HG03280 (cell line): ENCODE data around the gene SLC38A2.

ENCODE experiments used
- ATAC-seq: cut with Tn5 transposase; IDR thresholded peaks from one replicate; pipeline ENCODE4 v1.9.1; 2021; ENCODE audit warnings: mild to moderate bottlenecking, moderate library complexity; ENCODE audit not compliant: unreplicated experiment

The SLC38A2 gene

DNA sequence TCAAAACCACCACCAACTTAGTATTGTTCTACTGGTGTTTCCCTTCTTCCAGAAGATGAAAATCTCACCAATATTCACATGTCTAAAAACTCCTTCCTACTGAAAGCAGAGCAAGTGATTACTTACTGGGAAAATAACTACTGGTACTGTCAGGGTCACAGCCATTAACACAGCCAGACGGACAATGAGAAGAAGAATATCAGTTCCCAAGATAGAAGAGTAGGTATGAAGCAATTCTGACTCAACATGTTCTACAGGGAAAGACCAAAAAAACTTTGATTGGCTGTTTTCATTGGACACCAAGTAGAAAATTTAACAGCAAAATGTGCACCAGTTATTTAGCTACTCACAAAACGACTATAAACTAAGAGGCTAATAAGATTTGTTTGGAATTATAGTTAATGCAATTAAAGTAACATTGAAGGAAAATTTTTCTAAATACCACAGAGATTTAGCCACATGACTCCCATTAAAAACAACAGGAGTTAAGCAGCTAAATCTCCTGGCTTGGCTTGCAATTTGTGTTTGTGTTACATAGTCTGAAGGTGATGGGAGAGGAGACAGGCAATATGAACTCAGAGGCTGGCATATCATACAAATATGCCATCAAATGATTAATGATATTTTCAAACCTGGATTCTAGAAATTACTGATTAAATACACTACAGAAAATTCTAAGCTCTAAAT lies 9.5 kb downstream of the SLC38A2 start:
- no peak for ATAC-seq

DNA sequence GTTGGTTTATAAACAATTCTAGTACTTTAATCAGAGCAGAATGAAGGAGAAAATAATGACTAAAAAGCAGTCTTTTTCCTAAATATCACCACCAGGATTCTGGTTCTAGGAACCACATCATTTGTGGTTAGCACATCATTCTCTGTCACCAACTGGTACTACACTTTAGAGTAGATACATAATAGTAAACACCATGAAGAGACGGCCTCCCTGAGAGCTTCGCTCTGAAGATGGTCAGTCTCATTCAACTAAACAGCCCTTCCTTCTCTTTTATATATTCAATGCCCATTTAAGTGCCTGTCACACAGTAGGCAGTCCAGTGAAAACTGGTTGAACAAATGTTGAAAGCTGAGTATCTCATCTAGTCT lies 10.9 kb downstream of the SLC38A2 start:
- no peak for ATAC-seq

DNA sequence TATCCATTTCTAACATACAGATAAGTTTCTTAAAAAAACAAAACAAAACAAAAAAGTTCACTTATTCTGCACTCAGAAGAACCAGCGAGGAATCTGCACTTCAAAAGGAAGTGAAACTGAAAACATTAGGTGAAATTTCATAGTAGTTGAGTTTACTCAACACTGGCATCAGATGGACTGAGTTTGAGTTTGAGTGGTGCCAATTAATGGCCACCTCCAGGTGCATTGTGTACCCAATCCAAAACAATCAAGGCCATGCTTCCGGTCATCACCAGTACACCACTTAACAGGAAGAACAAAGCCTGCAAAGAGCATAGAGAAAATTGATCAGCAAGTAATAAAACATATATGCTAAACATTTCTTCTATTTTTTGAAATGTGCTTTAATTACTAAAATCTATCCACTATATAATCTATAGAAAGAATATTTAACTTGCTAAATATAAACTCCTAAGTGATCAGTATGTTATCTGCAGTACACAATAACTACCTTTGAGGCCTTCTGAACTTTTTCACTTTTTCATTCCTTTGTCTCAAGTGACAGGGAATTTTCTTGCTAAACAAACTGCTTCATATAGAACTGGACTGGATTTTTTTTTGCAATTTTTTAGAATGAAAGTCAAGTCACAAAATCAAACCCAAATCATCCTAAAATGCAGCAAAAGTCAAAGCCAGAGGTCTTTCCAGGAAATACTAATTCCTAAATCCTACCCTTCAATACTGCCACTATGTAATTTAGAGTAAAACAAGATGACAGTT lies 11.5 kb downstream of the SLC38A2 start:
- peak; percentile 66 for ATAC-seq

DNA sequence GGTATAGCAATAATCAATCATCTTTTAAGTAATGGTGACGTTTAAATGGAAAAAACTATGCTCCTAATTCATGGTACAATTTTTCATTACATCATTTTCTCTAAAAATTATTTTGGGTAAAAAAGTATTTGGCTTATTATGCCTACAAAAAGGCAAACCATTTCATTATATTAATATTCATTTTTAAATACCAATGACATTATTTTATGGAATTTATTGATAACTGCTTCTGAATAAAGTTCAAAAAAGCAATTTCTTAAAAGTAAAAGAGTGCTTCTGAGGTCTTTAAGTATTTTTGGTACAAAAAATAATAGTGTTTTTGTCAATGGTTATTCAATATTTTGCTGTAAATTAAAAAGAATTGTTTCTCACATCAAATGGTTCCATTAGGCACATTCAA lies 12.2 kb downstream of the SLC38A2 start:
- no peak for ATAC-seq

DNA sequence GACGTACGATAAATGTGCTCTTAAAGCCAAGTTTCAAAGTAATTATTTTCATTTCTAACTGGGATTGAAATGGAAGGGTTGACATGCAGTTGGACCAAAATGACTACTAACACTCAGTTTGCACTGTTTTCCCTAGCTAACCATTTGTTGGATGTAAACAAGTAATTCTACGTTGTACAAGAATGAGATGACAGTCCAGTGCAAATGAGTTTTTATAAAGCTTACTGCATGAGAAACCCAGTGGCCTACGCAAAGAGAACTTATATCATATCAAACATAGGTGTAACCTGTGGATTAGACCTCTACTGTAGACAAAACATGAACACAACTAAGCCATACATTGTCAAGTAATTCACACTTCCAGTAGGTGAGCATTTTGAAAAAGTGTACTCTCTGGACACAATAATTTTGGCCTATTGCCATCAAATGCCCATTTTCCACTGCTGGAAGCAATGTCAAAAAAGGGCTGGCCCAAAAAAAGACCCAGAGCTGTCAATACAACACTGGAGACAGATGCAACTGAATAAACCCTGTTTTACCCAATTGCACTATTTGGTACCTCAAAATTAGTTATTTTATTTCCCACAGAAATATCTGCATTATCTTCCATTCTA lies 12.8 kb downstream of the SLC38A2 start:
- no peak for ATAC-seq

DNA sequence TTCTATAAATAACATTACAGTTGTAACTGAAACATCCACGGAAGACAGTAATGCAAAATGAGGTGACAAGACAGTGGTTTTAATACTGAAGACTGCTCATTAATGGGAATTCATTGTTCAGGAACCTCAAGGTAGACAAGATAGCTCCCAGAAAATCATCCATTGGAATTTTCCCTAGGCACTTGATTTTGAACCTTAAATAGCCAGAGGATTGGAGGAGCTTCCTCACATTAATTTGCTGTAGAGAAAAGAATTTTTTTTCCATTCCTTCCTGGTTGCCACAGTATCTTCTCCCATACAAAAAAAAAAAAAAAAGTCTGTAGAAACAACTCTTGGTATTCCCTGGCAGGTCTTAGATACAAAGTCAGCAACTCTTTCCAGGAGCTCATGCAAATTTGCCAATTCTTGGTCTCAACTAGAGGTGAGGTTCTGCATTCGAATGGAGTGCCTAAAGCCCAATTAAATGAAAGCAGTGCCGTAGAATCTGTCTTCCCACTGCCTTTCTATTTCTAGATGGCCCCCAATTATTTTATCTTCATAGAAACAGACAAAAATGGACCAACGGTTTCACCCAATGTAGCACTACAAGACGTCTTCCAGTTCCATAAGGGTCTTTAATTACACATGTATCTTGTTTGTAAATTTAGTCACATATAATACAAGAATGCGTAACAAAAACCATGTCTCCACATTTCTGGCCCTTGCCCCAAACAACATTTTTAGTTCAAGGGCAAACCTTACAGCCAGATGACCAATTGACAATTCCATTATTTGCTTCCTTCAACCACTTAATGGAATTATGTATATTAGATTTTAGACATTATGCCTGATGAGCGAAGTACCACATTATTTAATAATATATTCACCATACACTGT lies 13.5 kb downstream of the SLC38A2 start:
- no peak for ATAC-seq

DNA sequence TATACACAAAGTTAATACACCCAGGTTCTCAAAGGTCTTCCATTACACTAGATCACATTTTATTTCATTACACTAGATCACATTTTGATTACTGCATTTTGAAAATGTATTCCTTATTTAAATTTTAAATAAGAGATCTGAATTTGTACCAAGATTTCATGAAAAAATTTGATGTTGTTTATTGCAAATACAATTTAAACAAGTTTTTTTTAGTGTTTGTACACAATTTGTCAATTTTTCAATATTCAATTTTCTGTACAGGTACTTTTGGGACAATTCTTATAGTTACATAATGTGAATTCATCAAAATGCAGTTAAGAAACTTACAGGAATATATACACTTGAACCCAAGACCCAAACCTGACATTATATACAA lies 14.3 kb downstream of the SLC38A2 start:
- ATAC-seq, result no peak

DNA sequence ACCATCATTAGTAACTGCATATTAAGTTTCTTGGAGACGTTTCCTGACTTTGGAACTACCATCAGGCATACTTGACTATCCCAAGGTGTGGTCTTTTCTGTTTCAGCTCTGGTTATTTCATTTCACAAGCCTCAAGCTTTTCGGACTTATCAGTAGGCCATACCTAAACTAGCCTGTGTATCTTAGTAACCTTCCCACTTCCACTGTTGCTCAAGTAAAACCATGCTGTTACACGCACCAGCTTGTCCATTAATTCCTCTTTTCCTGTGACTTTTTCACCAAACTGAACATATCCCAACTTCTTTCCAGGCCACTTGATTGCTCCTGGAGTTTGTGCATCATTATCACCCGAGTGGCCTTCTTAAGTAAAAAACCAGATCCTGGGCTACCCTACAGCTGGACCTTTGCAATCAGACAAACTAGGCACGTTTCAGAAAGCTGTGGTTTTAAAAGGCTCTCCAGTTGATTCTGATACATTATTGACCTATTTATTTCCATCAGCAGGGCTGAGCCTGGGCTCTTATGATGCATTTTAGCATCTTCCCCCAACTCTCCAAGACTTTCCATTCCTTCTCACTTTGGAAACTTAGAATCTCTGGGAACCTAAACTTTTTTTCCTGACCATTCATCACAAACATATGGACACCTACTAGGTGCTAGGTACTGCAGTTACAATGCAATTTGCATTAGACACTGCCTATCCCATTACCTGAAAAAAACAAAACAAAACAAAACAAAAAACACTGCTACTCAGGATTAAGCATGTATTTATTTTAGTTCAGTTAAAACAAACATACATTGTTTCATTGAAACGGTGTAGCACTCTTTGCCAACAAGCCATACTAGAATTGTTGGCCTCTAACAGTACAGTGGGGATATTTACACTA lies 14.9 kb downstream of the SLC38A2 start:
- no peak for ATAC-seq

DNA sequence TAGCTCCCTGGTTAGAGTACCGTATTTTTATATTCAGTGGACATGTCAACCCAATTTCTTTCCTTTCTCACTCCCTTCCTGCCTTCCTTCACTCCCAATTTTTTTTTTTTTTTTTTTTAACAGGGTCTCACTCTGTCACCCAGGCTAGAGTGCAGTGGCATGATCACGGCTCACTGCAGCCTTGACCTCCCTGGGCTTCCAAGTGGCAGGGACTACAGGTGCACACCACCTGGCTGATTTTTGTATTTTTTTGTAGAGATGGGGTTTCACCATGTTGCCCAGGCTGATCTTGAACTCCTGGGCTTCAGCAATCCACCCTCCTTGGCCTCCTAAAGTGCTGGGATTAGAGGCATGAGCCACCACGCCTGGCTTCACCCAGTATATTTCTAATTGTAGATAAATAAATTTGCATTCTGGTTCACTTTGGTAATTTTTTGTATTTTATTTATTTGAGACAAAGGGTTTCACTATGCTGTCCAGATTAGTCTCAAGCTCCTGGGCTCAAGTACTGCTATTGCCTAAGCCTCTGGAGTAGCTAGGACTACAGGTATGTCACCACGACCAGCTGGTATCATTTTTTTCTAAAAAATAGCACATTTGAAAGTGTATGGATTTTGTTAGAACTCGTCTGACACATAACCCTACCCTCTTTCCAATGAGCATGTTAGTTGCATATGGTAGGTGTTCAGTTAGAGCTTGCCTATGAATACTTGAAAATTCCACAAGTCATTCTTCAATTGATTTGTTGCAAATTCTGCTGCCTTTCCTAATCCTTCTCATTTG lies 15.7 kb downstream of the SLC38A2 start:
- ATAC-seq, result no peak

DNA sequence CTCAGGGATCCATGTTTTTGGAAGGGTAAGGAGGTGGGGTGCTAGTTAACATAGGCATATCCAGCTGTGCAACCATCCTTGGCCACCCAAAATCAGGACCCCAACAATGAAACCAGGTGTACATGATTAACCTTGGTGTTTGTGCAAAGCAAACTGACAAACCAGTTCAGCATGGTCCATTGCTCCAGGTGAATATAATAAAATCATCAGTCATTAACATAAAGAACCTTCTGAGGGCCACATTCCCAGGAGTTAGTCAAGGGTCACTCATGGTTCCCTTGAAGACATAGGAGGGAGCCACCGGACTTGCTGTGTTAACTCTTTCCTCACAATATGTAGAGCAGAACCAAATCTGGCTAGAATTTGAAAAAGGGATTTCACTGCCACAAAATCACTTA lies 17.8 kb downstream of the SLC38A2 start:
- no peak for ATAC-seq

DNA sequence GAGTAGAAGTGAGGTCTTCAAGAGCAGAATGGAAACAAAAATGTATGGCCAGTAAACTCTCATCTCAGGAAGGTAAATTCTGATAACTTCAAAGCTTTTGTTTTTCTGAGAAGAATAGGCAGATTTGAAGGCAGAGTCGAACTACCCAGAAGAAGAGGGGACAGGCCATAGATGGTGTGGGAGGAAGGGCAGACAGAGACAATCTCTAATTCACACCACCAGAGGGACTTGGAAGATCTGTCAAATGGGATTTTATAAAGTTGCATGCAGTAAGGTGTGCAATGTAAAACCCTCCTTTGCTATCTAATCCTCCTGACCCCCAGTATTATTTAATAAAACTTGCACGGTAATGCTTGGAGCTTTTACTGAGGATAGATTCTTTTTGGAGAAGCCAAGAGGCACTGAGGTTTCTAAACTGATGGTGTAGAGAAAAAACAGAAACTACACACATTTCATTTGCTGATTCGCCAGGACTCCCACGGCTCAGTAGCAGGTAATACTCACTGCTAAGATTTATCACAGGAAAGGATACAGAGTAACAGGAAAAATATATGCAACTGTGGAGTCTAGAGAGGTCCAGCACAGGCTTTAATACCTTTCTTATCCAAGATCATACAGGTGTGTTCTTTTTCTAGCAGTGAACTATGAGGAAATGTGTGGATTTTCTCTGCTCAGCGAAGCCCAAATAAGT lies 18.3 kb downstream of the SLC38A2 start:
- no peak for ATAC-seq

DNA sequence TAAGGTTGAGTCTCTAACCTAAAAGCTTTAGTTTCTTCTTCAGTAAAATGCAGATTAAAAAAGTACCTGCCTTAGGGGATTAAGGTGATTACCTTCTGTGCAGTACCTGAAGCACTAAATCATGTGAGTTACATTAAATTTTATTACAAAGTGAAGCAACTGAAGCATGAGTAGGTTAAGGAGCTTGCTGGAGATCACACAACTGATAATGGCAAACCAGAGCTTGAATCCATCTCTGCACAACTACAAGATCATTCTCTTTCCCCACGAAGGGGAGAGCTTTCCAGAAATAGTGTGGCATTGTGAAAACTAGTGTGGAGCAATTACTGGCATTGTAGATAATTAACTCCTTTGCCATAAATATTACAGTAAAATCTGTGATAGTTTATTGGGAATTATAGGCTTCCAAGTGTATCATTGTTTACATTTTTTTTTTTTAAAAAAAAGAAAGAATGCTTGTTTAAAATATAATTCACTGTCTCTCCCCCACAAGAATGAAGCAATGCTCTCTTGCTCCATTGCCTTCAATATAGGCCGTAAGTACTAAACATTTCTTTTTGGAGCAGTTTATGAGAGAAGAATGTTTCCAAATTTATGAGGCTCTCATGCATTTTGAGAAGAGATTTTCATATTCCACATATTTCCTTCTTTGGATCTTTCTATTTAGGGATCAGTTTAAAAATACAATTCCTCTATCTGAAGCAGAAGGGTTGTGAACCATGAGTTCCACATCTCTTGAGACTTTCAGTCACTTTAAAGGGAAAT lies 20.5 kb downstream of the SLC38A2 start:
- no peak for ATAC-seq

DNA sequence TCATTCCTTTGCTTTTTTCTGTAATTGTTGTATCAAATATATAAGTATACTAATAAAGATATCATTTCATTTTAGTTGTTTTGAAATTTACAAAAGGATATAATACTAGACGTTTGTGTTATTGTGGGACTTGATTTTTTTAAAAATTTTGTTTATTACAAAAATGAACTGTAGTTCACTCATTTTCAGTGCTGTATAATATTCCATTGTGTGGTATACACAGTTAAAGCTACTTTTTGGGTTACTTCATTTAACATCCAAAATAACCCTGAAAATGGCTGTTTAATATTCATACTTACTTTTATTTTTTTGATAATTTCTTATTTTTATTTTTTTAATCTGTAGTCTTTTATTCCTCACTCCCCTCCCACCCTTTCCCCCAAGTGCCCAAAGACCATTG lies 21.4 kb downstream of the SLC38A2 start:
- no peak for ATAC-seq

DNA sequence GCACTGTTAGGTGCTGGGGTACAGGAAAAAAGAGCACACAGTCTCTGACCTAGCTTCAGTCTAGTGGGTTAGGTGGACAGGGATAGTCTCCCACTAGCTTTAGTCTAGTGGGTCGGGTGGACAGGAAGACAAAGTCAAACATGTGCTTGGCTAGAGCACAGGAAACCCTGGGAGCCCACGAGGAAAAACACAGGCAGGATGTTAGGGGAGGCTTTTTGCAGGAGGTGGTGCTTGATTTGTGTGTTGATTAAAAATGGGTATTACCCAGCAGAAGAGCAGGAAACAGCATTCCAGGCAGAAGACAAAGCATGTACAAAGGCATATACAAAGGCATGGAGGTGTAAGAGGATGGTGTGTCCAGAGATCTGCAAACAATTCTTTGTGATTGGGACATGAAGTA lies 23.3 kb downstream of the SLC38A2 start:
- no peak for ATAC-seq

DNA sequence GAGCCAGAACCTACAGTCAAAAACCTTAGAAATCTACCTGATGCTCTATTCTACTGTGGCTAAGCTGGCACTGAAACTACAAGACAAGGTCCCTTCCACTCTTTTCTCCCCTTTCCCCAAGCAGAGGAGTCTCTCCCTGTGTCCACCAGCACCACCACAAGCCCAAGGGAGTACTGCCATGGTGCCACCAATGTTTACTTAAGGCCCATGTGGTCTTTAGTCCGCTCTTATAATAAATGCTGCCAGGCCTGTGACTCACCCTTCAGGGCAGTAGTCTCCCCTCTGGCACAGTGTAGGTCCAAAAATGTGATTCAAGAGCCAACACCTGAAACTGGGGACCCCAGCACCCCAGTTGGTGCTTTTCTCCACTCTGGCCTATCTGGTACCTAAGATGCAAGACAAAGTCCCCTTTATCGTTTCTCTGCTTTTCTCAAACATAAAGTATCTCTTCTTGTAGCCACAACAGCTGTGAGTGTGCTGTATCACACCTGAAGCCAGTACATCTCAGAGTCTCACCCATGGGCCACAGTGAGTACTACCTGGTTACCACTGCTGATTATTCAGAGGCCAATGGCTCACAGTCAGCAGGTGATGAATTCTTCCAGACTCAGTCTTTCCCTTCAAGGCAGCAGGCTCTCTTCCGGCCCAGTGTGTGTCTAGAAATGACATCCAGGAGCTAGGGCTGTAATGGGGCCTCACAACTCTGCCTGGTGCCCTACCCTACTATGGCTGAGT lies 29.3 kb downstream of the SLC38A2 start:
- no peak for ATAC-seq

DNA sequence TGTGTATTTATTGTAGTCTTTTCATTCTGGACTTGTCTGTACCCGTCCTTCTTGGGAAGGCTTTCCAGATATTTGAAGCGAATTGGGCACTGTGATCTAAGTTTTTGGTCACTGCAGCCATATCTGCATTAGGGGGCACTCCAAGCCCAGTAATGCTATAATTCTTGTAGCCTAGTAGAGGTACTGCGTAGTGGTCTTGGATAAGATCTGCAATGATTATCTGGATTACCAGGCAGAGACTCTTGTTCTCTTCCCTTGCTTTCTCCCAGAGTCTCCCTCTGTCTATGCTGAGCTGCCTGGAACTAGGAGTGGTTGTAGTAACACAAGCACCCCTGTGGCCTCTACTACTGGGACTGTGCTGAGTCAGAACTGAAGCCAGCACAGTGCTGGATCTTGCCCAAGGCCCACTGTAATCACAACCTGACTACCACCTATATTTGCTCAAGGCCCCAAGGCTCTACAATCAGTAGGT lies 30.0 kb downstream of the SLC38A2 start:
- ATAC-seq, result peak; percentile 64

DNA sequence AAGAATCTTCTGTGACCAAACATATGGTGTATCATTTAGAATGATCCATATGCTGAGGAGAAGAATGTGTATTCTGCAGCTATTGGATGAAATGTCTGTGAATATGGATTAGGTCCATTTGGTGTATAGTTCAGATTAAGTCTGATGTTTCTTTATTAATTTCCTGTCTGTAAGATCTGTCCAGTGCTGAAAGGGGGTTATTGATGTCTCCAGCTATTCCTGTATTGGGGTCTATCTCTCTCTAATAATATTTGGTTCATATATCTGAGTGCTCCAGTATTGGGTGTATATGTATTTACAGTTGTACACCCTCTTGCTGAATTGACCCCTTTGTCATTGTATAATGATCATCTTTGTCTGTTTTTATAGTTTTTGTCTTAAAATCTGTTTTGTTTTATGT lies 33.5 kb downstream of the SLC38A2 start:
- ATAC-seq, result no peak
